ENCODE results near the gene SMPD3. TPM values are rescaled to one million over a fixed set of nuclear protein-coding genes. Genes with fewer than 3 reads are reported as not detected.

SMPD3 gene
- total and polyA plus RNA-seq, 2 of the 8 experiments (the other 6 are each of a cell fraction or from before 2014, with no cell fraction given), result 0.39 to 1.3 TPM

- TF ChIP-seq CHD7 (IDR thresholded peaks at IDR 0.05; ENCODE audit: insufficient replicate concordance, low read length) (no peak), FOSL1 (IDR thresholded peaks at IDR 0.05; ENCODE audit: insufficient read depth, low read depth, low read length) (no peak), EGR1 (IDR thresholded peaks at IDR 0.05; ENCODE audit: borderline replicate concordance, low read depth, low read length) (no peak), TAF7 (optimal IDR thresholded peaks at IDR 0.05; ENCODE audit: borderline replicate concordance, low read depth, low read length) (no peak), BRCA1 (IDR thresholded peaks at IDR 0.05; ENCODE audit: low read depth, low read length) (no peak), CTCF (IDR thresholded peaks at IDR 0.05; ENCODE audit: control extremely low read depth in 1 of 3, insufficient read depth in 1 of 3, low read depth in 1 of 3, low read length in 3 of 3) (no peak)
These were observed 75.5 kb downstream of the SMPD3 start (continued) for GRCh38 chr16:68372806-68373205.
